Heart right ventricle (tissue), 16 donors: Measurements from ENCODE around the gene MEI1. TPM values are rescaled to one million over a fixed set of nuclear protein-coding genes. Genes with fewer than 3 reads are reported as not detected.

Source experiments
- ATAC-seq, 8 donors: fragments of 200-7000 bp; cut with Tn5 transposase; one replicate each; pipeline ENCODE4 v1.9.1; 2020; ENCODE audit warnings: mild to moderate bottlenecking in 8 of 8, moderate library complexity in 8 of 8, moderate number of reproducible peaks in 1 of 8
- DNase-seq, 2 donors: peaks; one replicate each; pipeline ENCODE4 v3.0.0-alpha.2; 2020
- H3K27ac ChIP-seq, 10 donors: fragments of 200-600 bp; sonication (generic) in 2 of 10; one replicate each; pipeline versions ENCODE4 v1.5.0 to v1.8.0; 2020 to 2022; ENCODE audit warnings: mild to moderate bottlenecking in 3 of 10
- H3K27me3 ChIP-seq, 7 donors: fragments of 200-600 bp; one replicate each; pipeline ENCODE4 v1.8.0; 2021 to 2022; ENCODE audit warnings: mild to moderate bottlenecking in 2 of 7
- H3K36me3 ChIP-seq, 9 donors: fragments of 200-600 bp; sonication (generic) in 1 of 9; one replicate each; pipeline versions ENCODE4 v1.5.0 to v1.8.0; 2020 to 2022; ENCODE audit warnings: mild to moderate bottlenecking in 2 of 9
- H3K4me1 ChIP-seq, 9 donors: fragments of 200-600 bp; sonication (generic) in 1 of 9; one replicate each; pipeline versions ENCODE4 v1.5.0 to v1.8.0; 2020 to 2022; ENCODE audit warnings: mild to moderate bottlenecking in 4 of 9
- H3K4me3 ChIP-seq, 10 donors: fragments of 200-600 bp; sonication (generic) in 2 of 10; one replicate each; pipeline versions ENCODE4 v1.5.0 to v1.8.0; 2020 to 2022; ENCODE audit warnings: mild to moderate bottlenecking in 7 of 10, moderate library complexity in 2 of 10
- H3K9me3 ChIP-seq, 11 donors: fragments of 200-600 bp in 10 of 11; sonication (generic) in 2 of 11; one replicate each; pipeline versions ENCODE4 v1.5.0 to v1.8.0; 2013 to 2022; ENCODE audit warnings: mild to moderate bottlenecking in 2 of 11, control low read depth in 1 of 11, moderate library complexity in 1 of 11
- WGBS, 2 donors: extraction: QIAGEN DNeasy Blood & Tissue Kit; methylation state at CpG; one replicate each; pipeline ENCODE4 v1.1.7; 2013; ENCODE audit warnings: inconsistent platforms in 1 of 2; 5-methylcytosine and 5-hydroxymethylcytosine counted together
- intact Hi-C, 10 donors: fragments of 100-400 bp; cut with DNase I; formaldehyde crosslinking; loops; one replicate each; pipeline versions ENCODE4 v1.11.1 to v1.14.2; 2022
- polyA plus RNA-seq, 2 donors: library from polyadenylated mRNA; stranded (reverse); fragments of 200-250 nt; gene quantifications; one replicate each; pipeline ENCODE4 v1.2.3, GENCODE V29; 2013
- total RNA-seq, 10 donors: library from RNA; stranded (reverse); fragmentation: NEBNext Ultra II Directional in 3 of 10; extraction: Animal tissue kit (Norgen Biotek cat#: 25700) in 3 of 10; gene quantifications; one replicate each; pipeline versions ENCODE4 v1.2.1 to v1.2.4, GENCODE V29; 2021 to 2023
- TF ChIP-seq, protein P1 (sequence below), 9 donors: fragments of 200-600 bp; sonication (generic) in 2 of 9; IDR thresholded peaks; one replicate each; pipeline versions ENCODE4 v1.5.0 to v1.8.0; 2021 to 2022; ENCODE audit warnings: antibody characterized with exemption in 9 of 9, mild to moderate bottlenecking in 5 of 9, moderate library complexity in 1 of 9
- donor health status: Arrhythmogenic right ventricular cardiomyopathy.
- donor health status: ischemic (EF 13 %, LVEDD 7.1; RV severe dilation, severe dysfunction).
- donor health status: healthy with polysubstance abuse.
- donor health status: DM: no; HTN: yes; CAD: no.
- donor health status: DM: no; HTN: no; CAD: no.
- donor health status: ischemic (EF 25% LVEDD 6.9; RV normal size, moderate dysfunction).
- donor health status: ischemic (EF 25% LVEDD 5.7; RV mildly dilated, moderate dysfunction).
- donor health status: healthy.
- donor health status: DM: yes; HTN: yes; CAD: no.
- donor health status: Ischemic cardiomyopathy.
- donor health status: ischemic (EF 35%, LVEDD 5.7; RV mildly dilated, moderate dysfunction).
- donor health status: nonischemic (EF 11% LVEDD 7.7; RV severe dilation, severe dysfunction).
- donor health status: DM: yes; HTN: yes; CAD: no.
- donor health status: PGD.
- donor health status: ischemic (EF 29% LVEDD 5.4; RV normal size, mild dysfunction).
- donor health status: nonischemic (EF 23%, LVEDD 6.1; RV moderate dilation, normal function).

Gene MEI1
- total and polyA plus RNA-seq, 12 donors: 0.37 to 1.9 (median 0.71) TPM; not detected in 3

DNA sequence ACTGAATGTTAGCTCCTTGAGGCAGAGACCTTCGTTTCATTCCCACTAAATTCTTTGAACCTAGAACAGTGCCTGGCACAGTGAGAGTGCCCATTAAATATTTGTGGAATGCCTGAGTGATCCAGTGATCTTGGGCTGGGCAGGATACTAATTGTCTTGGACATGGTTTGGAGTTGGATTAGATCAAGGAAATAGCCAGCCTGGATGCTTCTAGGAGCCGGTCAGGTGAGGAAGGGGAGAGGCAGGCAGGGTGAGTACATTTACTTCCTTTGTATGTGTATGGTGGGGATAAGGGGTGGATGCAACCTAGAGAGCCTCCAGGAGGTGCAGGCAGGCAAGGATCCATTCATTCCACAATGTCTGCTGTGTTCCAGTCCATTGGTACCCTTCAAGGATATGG lies 137.2 kb downstream of the MEI1 start:
- no peak overlapping the region for H3K4me3 ChIP-seq
- no peaks in the 10 kb centered on the region for H3K27me3 ChIP-seq
- no peak for DNase-seq
- TF ChIP-seq, protein P1, sequence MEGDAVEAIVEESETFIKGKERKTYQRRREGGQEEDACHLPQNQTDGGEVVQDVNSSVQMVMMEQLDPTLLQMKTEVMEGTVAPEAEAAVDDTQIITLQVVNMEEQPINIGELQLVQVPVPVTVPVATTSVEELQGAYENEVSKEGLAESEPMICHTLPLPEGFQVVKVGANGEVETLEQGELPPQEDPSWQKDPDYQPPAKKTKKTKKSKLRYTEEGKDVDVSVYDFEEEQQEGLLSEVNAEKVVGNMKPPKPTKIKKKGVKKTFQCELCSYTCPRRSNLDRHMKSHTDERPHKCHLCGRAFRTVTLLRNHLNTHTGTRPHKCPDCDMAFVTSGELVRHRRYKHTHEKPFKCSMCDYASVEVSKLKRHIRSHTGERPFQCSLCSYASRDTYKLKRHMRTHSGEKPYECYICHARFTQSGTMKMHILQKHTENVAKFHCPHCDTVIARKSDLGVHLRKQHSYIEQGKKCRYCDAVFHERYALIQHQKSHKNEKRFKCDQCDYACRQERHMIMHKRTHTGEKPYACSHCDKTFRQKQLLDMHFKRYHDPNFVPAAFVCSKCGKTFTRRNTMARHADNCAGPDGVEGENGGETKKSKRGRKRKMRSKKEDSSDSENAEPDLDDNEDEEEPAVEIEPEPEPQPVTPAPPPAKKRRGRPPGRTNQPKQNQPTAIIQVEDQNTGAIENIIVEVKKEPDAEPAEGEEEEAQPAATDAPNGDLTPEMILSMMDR (IDR thresholded peaks at IDR 0.05): no peak
- 79 to 95% methylated on average over 2 of the region's 2 CpGs for WGBS, 2 donors
- intact Hi-C loops: loop anchor here in 3 of 10 donors (10.0 kb wide), 2 partner anchors 142 to 238 kb away; partner anchors contain the start of genes NAGA (in 2 of the 3), PHETA2 (in 2 of the 3), SMDT1 (in 2 of the 3) and MEI1 (in 1 of the 3)
- no peak for ATAC-seq
- H3K4me1 ChIP-seq: peaks cover 3 to 66% (median 30%) of the 10 kb centered on the region in 9 donors
- no peak overlapping the region for H3K27ac ChIP-seq
- peaks cover 0 to 33% (median 0%) of the 10 kb centered on the region in 9 donors for H3K36me3 ChIP-seq
- no peaks in the 10 kb centered on the region for H3K9me3 ChIP-seq

DNA sequence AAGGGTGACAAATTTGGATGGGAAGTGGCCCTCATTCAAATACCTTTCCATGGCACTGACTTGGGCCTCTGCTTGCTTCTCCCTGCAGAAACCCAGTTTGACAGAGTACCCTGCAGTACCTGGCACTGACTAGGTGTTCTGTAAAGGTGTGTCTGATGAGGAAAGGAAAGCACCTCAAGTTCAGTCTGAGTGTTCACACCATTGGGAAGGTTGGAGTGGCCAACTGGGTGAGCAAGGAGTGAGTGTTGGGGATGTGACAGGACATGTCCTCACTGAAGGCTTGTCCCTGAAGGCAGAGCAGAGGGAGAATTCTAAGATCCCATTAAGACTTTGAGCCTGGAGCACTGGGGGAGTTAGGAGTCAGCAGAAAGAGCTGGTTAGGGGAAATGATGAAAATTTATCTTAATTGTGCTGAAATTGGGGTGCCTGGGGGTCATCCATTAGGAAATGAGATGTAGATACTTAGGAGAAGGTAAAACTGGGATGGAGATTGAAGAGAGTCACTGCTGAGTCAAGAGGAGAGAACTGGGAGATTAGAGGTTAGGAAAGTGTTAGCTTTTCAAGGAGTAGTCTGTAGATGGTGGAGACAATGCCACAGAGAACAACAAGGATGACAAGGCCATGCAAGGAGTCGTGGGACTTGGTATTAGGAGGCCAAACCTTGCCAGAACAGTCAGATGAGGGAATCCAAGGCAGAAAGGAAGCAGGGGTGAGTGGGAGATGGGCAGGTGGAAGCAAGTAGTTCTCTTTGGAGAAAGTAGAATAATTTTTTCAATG lies 139.7 kb downstream of the MEI1 start:
- no peak overlapping the region for H3K4me3 ChIP-seq
- H3K27me3 ChIP-seq: no peaks in the 10 kb centered on the region
- TF ChIP-seq, protein P1 (IDR thresholded peaks at IDR 0.05): no peak
- peaks cover 2 to 62% (median 26%) of the 10 kb centered on the region in 9 donors for H3K4me1 ChIP-seq
- no peak for ATAC-seq
- peaks cover 0 to 42% (median 0%) of the 10 kb centered on the region in 9 donors for H3K36me3 ChIP-seq
- no peak for DNase-seq
- peak overlapping the region in 1 of 10 donors; percentile 39 for H3K27ac ChIP-seq
- WGBS, 2 donors: 50 to 60% methylated on average over 1 of the region's 1 CpG
- intact Hi-C loops: loop anchor here in 3 of 10 donors (10.0 kb wide), 2 partner anchors 144 to 236 kb away; partner anchors contain the start of genes NAGA (in 2 of the 3), PHETA2 (in 2 of the 3), SMDT1 (in 2 of the 3) and MEI1 (in 1 of the 3)
- no peaks in the 10 kb centered on the region for H3K9me3 ChIP-seq

- Histone ChIP-seq H3K4me1 (peaks cover 0 to 62% (median 25%) of the 10 kb centered on the region in 9 donors), H3K27me3 (no peaks in the 10 kb centered on the region), H3K9me3 (no peaks in the 10 kb centered on the region), H3K4me3 (no peak overlapping the region), H3K36me3 (peaks cover 0 to 42% (median 0%) of the 10 kb centered on the region in 9 donors), H3K27ac (no peak overlapping the region)
- TF ChIP-seq, protein P1 (IDR thresholded peaks at IDR 0.05): no peak
- intact Hi-C loops: no loop called here
- no peak for DNase-seq
- no peak for ATAC-seq
- WGBS, 2 donors: 91 to 95% methylated on average over 5 of the region's 5 CpGs
Observed at GRCh38 chr22:41840216-41840615, 140.9 kb downstream of the MEI1 start.

DNA sequence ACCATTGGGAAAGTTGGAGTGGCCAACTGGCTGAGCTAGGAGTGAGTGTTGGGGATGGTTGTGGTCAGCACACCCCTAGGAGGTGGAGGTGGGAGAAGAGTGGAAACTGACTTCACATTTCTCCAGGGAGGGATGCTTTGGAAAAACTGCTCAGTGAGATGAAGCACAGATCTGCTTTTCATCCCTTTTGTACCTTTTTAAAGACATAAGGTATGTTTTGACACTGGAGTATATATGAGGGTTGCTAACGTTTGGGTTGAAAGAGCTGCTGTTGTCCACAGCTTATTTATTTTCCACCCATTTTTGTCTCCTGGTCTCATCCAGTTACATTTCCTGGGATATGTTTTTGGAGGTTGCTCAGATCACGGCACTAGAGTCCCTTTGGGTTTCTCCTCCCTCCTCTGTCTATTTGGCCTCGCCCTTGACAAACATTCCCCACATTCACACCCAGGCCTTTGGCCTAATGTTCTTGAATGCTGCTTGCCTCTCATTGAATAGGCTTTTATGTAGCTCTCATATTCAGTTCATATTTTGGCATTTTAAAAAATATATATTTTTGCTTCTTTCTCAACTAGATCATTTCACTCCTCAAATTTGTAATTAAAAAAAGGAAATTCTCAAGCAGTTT lies 141.9 kb downstream of the MEI1 start:
- intact Hi-C loops: no loop called here
- 46 to 50% methylated on average over 3 of the region's 3 CpGs for WGBS, 2 donors
- no peak overlapping the region for H3K4me3 ChIP-seq
- ATAC-seq: peak in 2 of 8 donors; percentile 38 to 63
- H3K27ac ChIP-seq: peak overlapping the region in 2 of 10 donors; percentile 19 to 22
- no peaks in the 10 kb centered on the region for H3K9me3 ChIP-seq
- DNase-seq: no peak
- TF ChIP-seq, protein P1 (IDR thresholded peaks at IDR 0.05): no peak
- no peaks in the 10 kb centered on the region for H3K27me3 ChIP-seq
- peaks cover 0 to 33% (median 0%) of the 10 kb centered on the region in 9 donors for H3K36me3 ChIP-seq
- peaks cover 0 to 72% (median 25%) of the 10 kb centered on the region in 9 donors for H3K4me1 ChIP-seq
